OCI-LY1 (cell line): Measurements from ENCODE around the gene ANKRD31.

Experiments used
- H2AFZ ChIP-seq: fragments of 200-600 bp; sonication (generic), shearing (Covaris generic); 2 replicates; pipeline ENCODE4 v1.6.0; 2014; ENCODE audit warnings: antibody characterized with exemption, mild to moderate bottlenecking, low read length
- H3F3A ChIP-seq: fragments of 200-600 bp; sonication (generic), shearing (Covaris generic); 2 replicates; pipeline ENCODE4 v1.6.0; 2014; ENCODE audit warnings: mild to moderate bottlenecking, antibody characterized with exemption, low read length, moderate library complexity; ENCODE audit not compliant: insufficient read depth
- H3K27ac ChIP-seq: fragments of 200-600 bp; sonication (generic); 2 replicates; pipeline ENCODE4 v1.5.1; 2014; ENCODE audit warnings: low read length, mixed run types, mild to moderate bottlenecking, low read depth; ENCODE audit not compliant: poor library complexity, severe bottlenecking
- H3K27me3 ChIP-seq: fragments of 200-600 bp; sonication (generic); 2 replicates; pipeline ENCODE4 v1.6.0; 2014; ENCODE audit warnings: antibody characterized with exemption, mild to moderate bottlenecking, low read length, moderate library complexity; ENCODE audit not compliant: insufficient read depth
- H3K36me3 ChIP-seq: fragments of 200-600 bp; sonication (generic); 2 replicates; pipeline ENCODE4 v1.6.1; 2014; ENCODE audit warnings: mild to moderate bottlenecking, antibody characterized with exemption, low read length, moderate library complexity, mixed read lengths; ENCODE audit not compliant: insufficient read depth
- H3K4me1 ChIP-seq: fragments of 200-600 bp; sonication (generic); 2 replicates; pipeline ENCODE4 v1.5.1; 2014; ENCODE audit warnings: mild to moderate bottlenecking, low read length, moderate library complexity; ENCODE audit not compliant: insufficient read depth, severe bottlenecking
- H3K4me2 ChIP-seq: fragments of 200-600 bp; sonication (generic), shearing (Covaris generic); 2 replicates; pipeline ENCODE4 v1.6.1; 2014; ENCODE audit warnings: low read length
- H3K4me3 ChIP-seq: fragments of 200-600 bp; sonication (generic); 2 replicates; pipeline ENCODE4 v1.5.1; 2014; ENCODE audit warnings: low read length, low read depth, mild to moderate bottlenecking, mixed read lengths; ENCODE audit not compliant: poor library complexity, severe bottlenecking
- H3K79me2 ChIP-seq: fragments of 200-600 bp; shearing (Covaris generic); 2 replicates; pipeline ENCODE4 v1.6.1; 2016; ENCODE audit warnings: mixed run types, low read length, mixed read lengths; ENCODE audit not compliant: insufficient read depth
- H3K9ac ChIP-seq: fragments of 200-600 bp; sonication (generic), shearing (Covaris generic); 2 replicates; pipeline ENCODE4 v1.6.1; 2014; ENCODE audit warnings: mild to moderate bottlenecking, low read length, mixed read lengths
- H3K9me2 ChIP-seq: fragments of 200-600 bp; sonication (generic), shearing (Covaris generic); 2 replicates; pipeline ENCODE4 v1.6.1; 2014; ENCODE audit warnings: low read depth, mild to moderate bottlenecking, low read length, mixed read lengths
- H3K9me3 ChIP-seq: fragments of 200-600 bp; shearing (Covaris generic); 2 replicates; pipeline ENCODE4 v1.6.1; 2014; ENCODE audit warnings: low read length, mixed read lengths
- H4K20me1 ChIP-seq: fragments of 200-600 bp; sonication (generic), shearing (Covaris generic); 2 replicates; pipeline ENCODE4 v1.6.0; 2016; ENCODE audit warnings: mild to moderate bottlenecking, low read length; ENCODE audit not compliant: insufficient read depth
- CTCF ChIP-seq: fragments of 200-600 bp; sonication (generic), shearing (Covaris generic); IDR thresholded peaks from 2 replicates; pipeline ENCODE4 v1.5.1; 2017; ENCODE audit warnings: mild to moderate bottlenecking, antibody characterized with exemption, low read length, moderate library complexity, mixed read lengths
- EZH2 ChIP-seq: fragments of 200-600 bp; sonication (generic), shearing (Covaris generic); IDR thresholded peaks from 2 replicates; pipeline ENCODE4 v1.8.0; 2017; ENCODE audit warnings: borderline replicate concordance, mixed run types, mild to moderate bottlenecking, antibody characterized with exemption, low read length, moderate library complexity, mixed read lengths

Gene ANKRD31

GRCh38 chr5:75050415-75050814, 186.3 kb downstream of the ANKRD31 start:
- no peaks in the 10 kb centered on the region for H3K27me3 ChIP-seq
- H4K20me1 ChIP-seq, result no peaks in the 10 kb centered on the region
- no peaks in the 10 kb centered on the region for H3K36me3 ChIP-seq
- H2AFZ ChIP-seq, result no peak overlapping the region
- H3K79me2 ChIP-seq, result no peaks in the 10 kb centered on the region
- H3K4me2 ChIP-seq, result no peak overlapping the region
- no peak overlapping the region for H3K27ac ChIP-seq
- no peak overlapping the region for H3K9ac ChIP-seq
- H3K4me3 ChIP-seq, result no peak overlapping the region
- no peaks in the 10 kb centered on the region for H3K9me2 ChIP-seq
- TF ChIP-seq EZH2 (no peak), CTCF (no peak)
- H3K9me3 ChIP-seq, result no peaks in the 10 kb centered on the region
- H3F3A ChIP-seq, result no peaks in the 10 kb centered on the region
- H3K4me1 ChIP-seq, result no peaks in the 10 kb centered on the region

- Histone ChIP-seq H2AFZ (no peak overlapping the region), H3K4me3 (no peak overlapping the region), H3K4me2 (no peak overlapping the region), H3K4me1 (no peaks in the 10 kb centered on the region), H3K9ac (no peak overlapping the region), H3K36me3 (no peaks in the 10 kb centered on the region), H3K27ac (no peak overlapping the region), H3K27me3 (no peaks in the 10 kb centered on the region), H4K20me1 (no peaks in the 10 kb centered on the region), H3K9me2 (no peaks in the 10 kb centered on the region), H3K79me2 (no peaks in the 10 kb centered on the region), H3K9me3 (no peaks in the 10 kb centered on the region), H3F3A (no peaks in the 10 kb centered on the region)
- no peak for TF ChIP-seq EZH2
- TF ChIP-seq CTCF, result peak; percentile 84
Measured at GRCh38 chr5:75049456-75050351, 187.0 kb downstream of the ANKRD31 start.

DNA sequence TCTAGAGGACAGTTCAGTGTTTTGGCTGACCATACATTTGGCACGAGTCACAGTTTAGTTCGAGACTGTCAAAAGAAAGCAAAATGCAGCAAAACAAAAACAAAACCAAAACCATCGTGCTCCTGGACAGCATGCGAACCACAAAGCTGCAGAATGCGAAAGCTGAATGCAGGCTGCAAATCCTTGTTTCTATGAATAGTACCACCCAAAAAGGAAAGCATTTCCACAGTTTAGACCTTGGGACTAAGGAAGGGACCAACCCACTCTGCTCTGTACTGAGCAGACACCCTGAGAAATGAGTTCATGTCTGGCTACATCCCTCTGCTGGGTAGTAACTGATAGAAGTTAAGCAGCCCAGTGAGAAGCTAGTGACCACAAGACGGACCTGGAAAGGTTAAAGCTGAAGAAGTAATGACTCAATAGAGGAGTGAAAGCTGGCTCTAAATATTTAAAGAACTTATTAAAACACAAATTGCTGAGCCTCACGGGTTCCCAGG, 188.2 kb downstream of the ANKRD31 start:
- H3K4me1 ChIP-seq, result no peaks in the 10 kb centered on the region
- H3K4me3 ChIP-seq, result no peak overlapping the region
- no peaks in the 10 kb centered on the region for H3K27me3 ChIP-seq
- no peaks in the 10 kb centered on the region for H4K20me1 ChIP-seq
- no peak for TF ChIP-seq EZH2
- no peak for TF ChIP-seq CTCF
- H3K9me3 ChIP-seq, result no peaks in the 10 kb centered on the region
- no peak overlapping the region for H2AFZ ChIP-seq
- no peak overlapping the region for H3K27ac ChIP-seq
- no peak overlapping the region for H3K9ac ChIP-seq
- no peaks in the 10 kb centered on the region for H3K79me2 ChIP-seq
- no peaks in the 10 kb centered on the region for H3K9me2 ChIP-seq
- no peaks in the 10 kb centered on the region for H3F3A ChIP-seq
- no peaks in the 10 kb centered on the region for H3K36me3 ChIP-seq
- no peak overlapping the region for H3K4me2 ChIP-seq
